B cell (primary cell): Measurements from ENCODE around the gene CTSO.

Source experiments
- EZH2 ChIP-seq: IDR thresholded peaks from 2 replicates; pipeline ENCODE4 v1.6.1; 2012; ENCODE audit warnings: borderline replicate concordance, low read depth, mild to moderate bottlenecking, moderate library complexity, low read length; ENCODE audit not compliant: insufficient read depth, poor library complexity, severe bottlenecking
- TF ChIP-seq, protein P1 (sequence below): fragments of 200-600 bp; IDR thresholded peaks from one replicate; pipeline ENCODE4 v1.8.0; 2022; ENCODE audit warnings: antibody characterized with exemption, mild to moderate bottlenecking

DNA sequence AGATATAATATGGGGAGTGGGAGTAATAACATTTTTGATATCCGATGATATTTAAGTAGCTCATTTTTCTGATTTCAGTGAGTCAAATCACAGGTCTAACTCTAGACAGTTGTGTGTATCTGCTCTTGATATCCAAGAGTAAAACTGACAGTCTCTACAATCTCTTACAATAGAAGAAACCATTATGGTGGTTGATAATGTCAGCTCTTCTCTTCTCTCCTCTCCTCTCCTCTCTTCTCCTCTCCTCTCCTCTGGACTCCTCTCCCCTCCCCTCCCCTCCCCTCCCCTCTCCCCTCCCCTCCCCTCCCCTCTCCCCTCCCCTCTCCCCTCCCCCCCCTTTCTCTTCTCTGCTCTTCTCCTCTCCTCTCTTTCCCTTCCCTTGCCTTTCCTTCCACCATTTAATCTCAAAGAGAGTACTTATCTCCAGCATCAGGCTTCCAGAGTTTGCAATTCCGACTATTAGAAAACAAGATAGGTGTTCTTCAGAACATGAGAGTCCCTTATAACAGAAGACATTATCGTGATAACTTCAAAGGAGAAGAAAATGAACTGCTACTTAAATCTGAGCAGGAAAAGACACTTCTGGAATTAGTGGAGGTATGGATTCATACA lies 43.9 kb downstream of the CTSO start:
- TF ChIP-seq, protein P1, sequence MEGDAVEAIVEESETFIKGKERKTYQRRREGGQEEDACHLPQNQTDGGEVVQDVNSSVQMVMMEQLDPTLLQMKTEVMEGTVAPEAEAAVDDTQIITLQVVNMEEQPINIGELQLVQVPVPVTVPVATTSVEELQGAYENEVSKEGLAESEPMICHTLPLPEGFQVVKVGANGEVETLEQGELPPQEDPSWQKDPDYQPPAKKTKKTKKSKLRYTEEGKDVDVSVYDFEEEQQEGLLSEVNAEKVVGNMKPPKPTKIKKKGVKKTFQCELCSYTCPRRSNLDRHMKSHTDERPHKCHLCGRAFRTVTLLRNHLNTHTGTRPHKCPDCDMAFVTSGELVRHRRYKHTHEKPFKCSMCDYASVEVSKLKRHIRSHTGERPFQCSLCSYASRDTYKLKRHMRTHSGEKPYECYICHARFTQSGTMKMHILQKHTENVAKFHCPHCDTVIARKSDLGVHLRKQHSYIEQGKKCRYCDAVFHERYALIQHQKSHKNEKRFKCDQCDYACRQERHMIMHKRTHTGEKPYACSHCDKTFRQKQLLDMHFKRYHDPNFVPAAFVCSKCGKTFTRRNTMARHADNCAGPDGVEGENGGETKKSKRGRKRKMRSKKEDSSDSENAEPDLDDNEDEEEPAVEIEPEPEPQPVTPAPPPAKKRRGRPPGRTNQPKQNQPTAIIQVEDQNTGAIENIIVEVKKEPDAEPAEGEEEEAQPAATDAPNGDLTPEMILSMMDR: no peak
- TF ChIP-seq EZH2: no peak
